Measurements from ENCODE around the gene PPP2R2B. TPM values are rescaled to one million over a fixed set of nuclear protein-coding genes. Genes with fewer than 3 reads are reported as not detected.

The PPP2R2B gene
- total and polyA plus RNA-seq, 12 donors: 0.35 to 11.7 (median 4.7) TPM

GRCh38 chr5:146906803-146907202 is 28.2 kb upstream of the PPP2R2B start:
- H3K4me1 ChIP-seq (replicated peaks in 1 of 2): no peaks in the 10 kb centered on the region
- H3K27me3 ChIP-seq: no peaks in the 10 kb centered on the region
- 71 to 81% (median 76%) methylated on average over 5 of the region's 5 CpGs for WGBS, 4 donors
- no peaks in the 10 kb centered on the region for H3K36me3 ChIP-seq (replicated peaks in 1 of 2)
- intact Hi-C loops (cut with DNase I): no loop called here
- no peak for TF ChIP-seq CTCF (IDR thresholded peaks at IDR 0.05)
- peak in 1 of 7 donors; percentile 20 for DNase-seq
- no peak overlapping the region for H3K27ac ChIP-seq
- H3K9me3 ChIP-seq (replicated peaks in 1 of 3): no peaks in the 10 kb centered on the region
- H3K4me3 ChIP-seq: no peak overlapping the region

- 91 to 98% (median 94%) methylated on average over 1 of the region's 1 CpG for WGBS, 4 donors
- Histone ChIP-seq H3K4me1 (replicated peaks in 1 of 2) (no peaks in the 10 kb centered on the region), H3K4me3 (no peak overlapping the region), H3K27ac (no peak overlapping the region), H3K9me3 (replicated peaks in 1 of 3) (no peaks in the 10 kb centered on the region), H3K36me3 (replicated peaks in 1 of 2) (no peaks in the 10 kb centered on the region), H3K27me3 (no peaks in the 10 kb centered on the region)
- TF ChIP-seq CTCF (IDR thresholded peaks at IDR 0.05) (no peak), POLR2A (IDR thresholded peaks at IDR 0.05) (no peak)
- intact Hi-C loops (cut with DNase I): no loop called here
- DNase-seq: no peak
These were observed 26.3 kb upstream of the PPP2R2B start for GRCh38 chr5:146904890-146905289.

- Histone ChIP-seq H3K27ac (no peak overlapping the region), H3K27me3 (no peaks in the 10 kb centered on the region), H3K4me3 (no peak overlapping the region), H3K36me3 (replicated peaks in 1 of 2) (no peaks in the 10 kb centered on the region), H3K9me3 (replicated peaks in 1 of 3) (no peaks in the 10 kb centered on the region), H3K4me1 (replicated peaks in 1 of 2) (no peaks in the 10 kb centered on the region)
- DNase-seq: no peak
- TF ChIP-seq POLR2A (IDR thresholded peaks at IDR 0.05): no peak
- no peak for TF ChIP-seq CTCF (IDR thresholded peaks at IDR 0.05)
- WGBS, 4 donors: 84 to 100% (median 95%) methylated on average over 1 of the region's 1 CpG
- intact Hi-C loops (cut with DNase I): no loop called here
These were observed 25.2 kb upstream of the PPP2R2B start for GRCh38 chr5:146903789-146904188.

- H3K27me3 ChIP-seq: no peaks in the 10 kb centered on the region
- no peaks in the 10 kb centered on the region for H3K9me3 ChIP-seq (replicated peaks in 1 of 3)
- TF ChIP-seq CTCF (IDR thresholded peaks at IDR 0.05): no peak
- no peak for TF ChIP-seq POLR2A (IDR thresholded peaks at IDR 0.05)
- no peak overlapping the region for H3K27ac ChIP-seq
- no peak overlapping the region for H3K4me3 ChIP-seq
- WGBS, 4 donors: 84 to 89% (median 84%) methylated on average over 3 of the region's 3 CpGs
- H3K4me1 ChIP-seq (replicated peaks in 1 of 2): no peaks in the 10 kb centered on the region
- no peaks in the 10 kb centered on the region for H3K36me3 ChIP-seq (replicated peaks in 1 of 2)
- DNase-seq: no peak
- intact Hi-C loops (cut with DNase I): no loop called here
These were observed 23.9 kb upstream of the PPP2R2B start for GRCh38 chr5:146902471-146902870.
